NB4 (cell line): ENCODE results near the gene P2RY2.

Experiments
- CTCF ChIP-seq: IDR thresholded peaks from one replicate; pipeline ENCODE4 v1.5.1; 2012; ENCODE audit warnings: low read depth, low read length
- MAX ChIP-seq: IDR thresholded peaks from 2 replicates; pipeline ENCODE4 v1.6.1; 2011; ENCODE audit warnings: low read depth, low read length
- POLR2A ChIP-seq: IDR thresholded peaks from 2 replicates; pipeline ENCODE4 v1.6.1; 2011; ENCODE audit warnings: mild to moderate bottlenecking; ENCODE audit not compliant: insufficient read length; ENCODE audit errors: extremely low read depth

- TF ChIP-seq CTCF = no peak
- TF ChIP-seq POLR2A = no peak
- no peak for TF ChIP-seq MAX
Observed at GRCh38 chr11:73197348-73197747, 20.7 kb upstream of the P2RY2 start.
